GM12874 (cell line): ENCODE measurements around the gene SORCS2.

Experiments used
- TF ChIP-seq, protein P1 (sequence below): IDR thresholded peaks from 2 replicates; pipeline ENCODE4 v1.5.1; 2011; ENCODE audit warnings: low read depth, mild to moderate bottlenecking, control low read depth, low read length, moderate library complexity; ENCODE audit not compliant: insufficient read depth

SORCS2 gene

DNA sequence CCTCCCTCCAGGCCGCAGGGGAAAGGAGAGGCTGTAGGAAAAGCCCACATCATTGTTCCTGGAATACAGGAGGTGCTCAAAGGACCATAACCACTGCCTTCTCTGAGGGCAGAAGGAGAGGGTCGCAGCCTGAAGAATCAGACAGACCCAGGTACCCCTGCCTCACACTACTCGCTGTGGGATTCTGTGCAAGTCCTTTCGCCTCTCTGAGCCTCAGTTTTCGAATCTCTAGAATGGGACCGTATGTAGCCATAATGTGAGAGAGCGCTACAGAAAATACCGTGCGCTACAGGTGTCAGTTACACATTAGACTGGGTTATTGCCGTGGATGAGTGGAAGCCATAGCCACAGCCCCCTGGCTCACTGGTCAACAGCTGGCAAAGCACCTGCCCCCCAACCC is 320.6 kb downstream of the SORCS2 start:
- TF ChIP-seq, protein P1, sequence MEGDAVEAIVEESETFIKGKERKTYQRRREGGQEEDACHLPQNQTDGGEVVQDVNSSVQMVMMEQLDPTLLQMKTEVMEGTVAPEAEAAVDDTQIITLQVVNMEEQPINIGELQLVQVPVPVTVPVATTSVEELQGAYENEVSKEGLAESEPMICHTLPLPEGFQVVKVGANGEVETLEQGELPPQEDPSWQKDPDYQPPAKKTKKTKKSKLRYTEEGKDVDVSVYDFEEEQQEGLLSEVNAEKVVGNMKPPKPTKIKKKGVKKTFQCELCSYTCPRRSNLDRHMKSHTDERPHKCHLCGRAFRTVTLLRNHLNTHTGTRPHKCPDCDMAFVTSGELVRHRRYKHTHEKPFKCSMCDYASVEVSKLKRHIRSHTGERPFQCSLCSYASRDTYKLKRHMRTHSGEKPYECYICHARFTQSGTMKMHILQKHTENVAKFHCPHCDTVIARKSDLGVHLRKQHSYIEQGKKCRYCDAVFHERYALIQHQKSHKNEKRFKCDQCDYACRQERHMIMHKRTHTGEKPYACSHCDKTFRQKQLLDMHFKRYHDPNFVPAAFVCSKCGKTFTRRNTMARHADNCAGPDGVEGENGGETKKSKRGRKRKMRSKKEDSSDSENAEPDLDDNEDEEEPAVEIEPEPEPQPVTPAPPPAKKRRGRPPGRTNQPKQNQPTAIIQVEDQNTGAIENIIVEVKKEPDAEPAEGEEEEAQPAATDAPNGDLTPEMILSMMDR, result no peak

DNA sequence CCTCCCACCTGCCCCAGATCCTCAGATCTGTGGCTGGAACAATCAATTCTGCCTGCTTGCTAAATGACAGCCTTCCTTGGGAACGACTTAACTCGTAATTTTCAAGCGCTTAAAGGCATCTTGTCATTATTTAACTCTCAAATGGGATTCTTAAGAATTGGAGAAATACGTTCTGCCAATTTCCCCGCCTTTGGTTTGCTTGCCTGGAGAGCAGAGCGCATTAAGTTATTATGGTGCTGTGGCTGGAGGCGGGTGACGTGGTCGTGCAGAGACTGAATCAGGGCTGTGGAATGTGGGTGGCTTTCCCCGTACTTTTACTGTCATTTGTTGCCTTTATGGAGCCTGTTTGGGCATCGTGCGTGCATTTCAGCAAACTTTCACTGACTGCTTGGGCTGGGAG is 321.3 kb downstream of the SORCS2 start:
- TF ChIP-seq, protein P1, result no peak

DNA sequence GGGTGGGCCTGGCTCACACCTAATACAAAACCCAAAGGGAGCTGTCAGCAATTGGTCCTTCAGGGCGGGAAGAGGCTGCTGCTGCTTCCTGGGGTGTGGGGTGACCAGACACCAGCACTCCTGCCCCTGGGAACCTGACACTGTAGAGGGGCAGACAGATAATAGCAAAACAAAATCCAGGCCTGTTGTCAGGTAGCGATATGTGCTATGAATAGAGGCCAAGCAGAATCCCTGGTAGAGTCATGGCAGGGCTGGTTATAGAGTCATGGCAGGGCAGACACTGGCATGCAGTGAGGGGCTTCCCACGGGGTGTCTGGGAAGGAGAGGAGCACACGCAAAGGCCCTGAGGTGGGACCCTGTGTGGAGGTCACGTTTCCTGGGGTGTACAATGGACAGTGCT is 321.9 kb downstream of the SORCS2 start:
- TF ChIP-seq, protein P1, result no peak

DNA sequence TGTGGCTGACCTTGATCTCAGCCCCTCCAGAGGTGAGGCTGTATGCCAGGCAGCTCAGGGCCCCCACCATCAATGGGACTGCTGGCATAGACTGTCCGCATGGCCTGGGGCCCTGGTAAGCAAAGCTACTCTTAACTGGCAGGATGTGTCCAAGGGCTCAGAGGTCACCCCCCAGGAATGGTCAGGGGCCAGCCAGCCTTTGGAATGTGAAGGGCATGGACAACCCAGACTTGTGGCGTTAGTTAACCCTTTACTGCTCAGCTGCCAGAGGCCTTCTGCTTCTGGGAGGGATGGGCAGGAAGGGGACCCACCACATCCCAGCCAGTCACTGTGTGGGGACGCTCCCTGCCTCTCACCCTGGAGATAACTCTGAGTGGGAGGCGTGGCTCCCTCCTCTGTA is 322.5 kb downstream of the SORCS2 start:
- TF ChIP-seq, protein P1, result no peak

DNA sequence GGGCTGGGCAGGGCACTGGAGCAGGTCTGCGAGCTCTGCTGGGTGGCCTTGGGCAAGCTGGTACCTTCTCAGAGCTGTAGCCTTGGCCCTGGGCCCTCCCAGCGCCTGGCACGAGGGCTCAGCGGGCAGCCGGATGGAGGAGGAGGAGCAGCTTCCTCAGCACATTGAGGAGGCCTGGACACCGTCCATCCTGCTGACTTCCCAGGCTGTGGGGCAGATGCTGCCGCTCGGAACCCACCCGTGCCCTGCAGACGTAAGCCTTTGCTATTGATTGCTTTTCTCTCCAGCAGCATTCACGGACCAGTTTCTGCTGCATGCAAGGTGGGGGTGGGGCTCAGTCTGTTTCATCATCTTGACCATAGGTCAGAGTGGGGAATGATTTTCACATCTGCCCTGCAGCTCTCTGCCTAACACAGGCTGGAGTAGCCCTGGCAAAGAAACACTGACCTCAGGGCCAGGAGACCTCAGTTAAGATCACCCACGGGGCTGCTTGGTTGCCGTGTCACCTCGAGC is 323.1 kb downstream of the SORCS2 start:
- TF ChIP-seq, protein P1, result no peak

DNA sequence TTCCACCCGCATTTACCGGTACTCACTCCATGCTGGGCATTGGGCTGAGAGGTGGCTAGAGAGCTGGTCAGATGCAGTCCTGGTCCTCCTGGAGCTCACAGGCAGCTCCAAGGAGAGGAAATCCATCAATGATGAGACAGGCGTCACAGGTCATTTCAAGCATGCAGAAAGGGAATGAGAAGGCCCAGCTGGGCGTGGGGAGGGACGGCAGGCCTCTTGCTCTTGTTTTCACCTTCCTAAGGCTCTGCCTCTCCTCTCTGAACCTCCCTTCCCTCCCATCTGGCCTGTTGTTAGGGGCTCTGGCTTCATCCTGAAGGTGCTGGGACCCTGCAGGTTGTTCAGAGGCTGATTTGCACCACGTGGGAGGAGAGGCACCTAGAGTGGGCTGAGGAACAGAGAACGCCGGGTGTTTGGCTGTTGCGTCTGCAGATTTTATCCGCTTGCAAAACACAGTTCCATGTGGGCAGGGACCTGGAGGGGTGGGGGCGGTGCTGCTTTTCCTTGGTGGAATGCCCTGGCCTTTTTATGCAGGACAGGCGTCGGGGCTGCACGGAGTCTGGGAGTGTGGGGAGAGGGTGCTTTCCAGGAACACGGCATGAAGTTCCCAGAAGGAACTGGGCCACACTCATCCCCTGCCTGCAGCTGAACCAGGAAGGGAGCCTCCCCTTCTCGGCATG is 323.9 kb downstream of the SORCS2 start:
- TF ChIP-seq, protein P1, result no peak

DNA sequence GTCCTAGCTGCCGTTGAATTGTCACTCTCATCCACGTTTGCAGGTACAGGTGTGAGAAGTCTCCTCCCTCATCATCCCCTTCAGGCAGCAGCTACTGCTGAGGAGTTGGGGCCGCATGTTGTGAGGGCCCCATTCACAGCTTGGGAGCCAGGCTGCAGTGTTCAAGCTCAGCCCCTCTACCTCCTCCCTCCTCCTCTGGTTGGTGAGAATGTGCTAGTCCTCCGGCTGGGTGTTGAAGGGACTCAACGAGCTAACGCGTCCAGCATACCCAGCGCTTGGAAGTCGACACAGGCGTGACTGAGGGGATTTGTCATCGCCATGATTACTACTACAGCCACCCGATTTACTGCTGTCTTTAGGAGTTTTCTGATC is 324.4 kb downstream of the SORCS2 start:
- TF ChIP-seq, protein P1, result no peak
